Bronchial epithelial cell (primary cell): ENCODE data around the gene RNF157. TPM values are rescaled to one million over a fixed set of nuclear protein-coding genes. Genes with fewer than 3 reads are reported as not detected.
"Not testable (repeated sequence)": the region's sequence is repeated elsewhere in the genome, so short reads cannot be mapped to it uniquely, and the experiment has no call there.

ENCODE experiments used
- DNase-seq: peaks from one replicate; pipeline ENCODE4 v3.0.0-alpha.2; 2010; ENCODE audit warnings: low read depth
- FAIRE-seq: peaks from 2 replicates; lab custom pipeline; 2011; peaks lifted over from hg19 to GRCh38; lab: Jason Lieb, UNC
- H3K27me3 ChIP-seq: 2 replicates; pipeline ENCODE4 v1.5.1; 2011; ENCODE audit warnings: low read length; ENCODE audit not compliant: control insufficient read depth, insufficient read depth
- H3K36me3 ChIP-seq: 2 replicates; pipeline ENCODE4 v1.5.1; 2011; ENCODE audit warnings: low read length; ENCODE audit not compliant: control insufficient read depth, insufficient read depth
- H3K4me3 ChIP-seq: 2 replicates; pipeline ENCODE4 v1.5.1; 2011; ENCODE audit warnings: mild to moderate bottlenecking, low read depth, low read length, control low read depth
- total RNA-seq: library from RNA; depleted of rRNA; stranded (reverse); fragments of >200 nt; gene quantifications from 2 replicates; pipeline ENCODE4 v1.2.1, GENCODE V29; 2014
- TF ChIP-seq, protein P1 (sequence below): IDR thresholded peaks from 2 replicates; pipeline ENCODE4 v1.5.1; 2011; ENCODE audit warnings: mild to moderate bottlenecking, moderate library complexity, low read length, control low read depth, inconsistent platforms; ENCODE audit not compliant: insufficient read depth, severe bottlenecking

Gene RNF157
- total RNA-seq, 1 donor from 2014 or later, result not detected

DNA sequence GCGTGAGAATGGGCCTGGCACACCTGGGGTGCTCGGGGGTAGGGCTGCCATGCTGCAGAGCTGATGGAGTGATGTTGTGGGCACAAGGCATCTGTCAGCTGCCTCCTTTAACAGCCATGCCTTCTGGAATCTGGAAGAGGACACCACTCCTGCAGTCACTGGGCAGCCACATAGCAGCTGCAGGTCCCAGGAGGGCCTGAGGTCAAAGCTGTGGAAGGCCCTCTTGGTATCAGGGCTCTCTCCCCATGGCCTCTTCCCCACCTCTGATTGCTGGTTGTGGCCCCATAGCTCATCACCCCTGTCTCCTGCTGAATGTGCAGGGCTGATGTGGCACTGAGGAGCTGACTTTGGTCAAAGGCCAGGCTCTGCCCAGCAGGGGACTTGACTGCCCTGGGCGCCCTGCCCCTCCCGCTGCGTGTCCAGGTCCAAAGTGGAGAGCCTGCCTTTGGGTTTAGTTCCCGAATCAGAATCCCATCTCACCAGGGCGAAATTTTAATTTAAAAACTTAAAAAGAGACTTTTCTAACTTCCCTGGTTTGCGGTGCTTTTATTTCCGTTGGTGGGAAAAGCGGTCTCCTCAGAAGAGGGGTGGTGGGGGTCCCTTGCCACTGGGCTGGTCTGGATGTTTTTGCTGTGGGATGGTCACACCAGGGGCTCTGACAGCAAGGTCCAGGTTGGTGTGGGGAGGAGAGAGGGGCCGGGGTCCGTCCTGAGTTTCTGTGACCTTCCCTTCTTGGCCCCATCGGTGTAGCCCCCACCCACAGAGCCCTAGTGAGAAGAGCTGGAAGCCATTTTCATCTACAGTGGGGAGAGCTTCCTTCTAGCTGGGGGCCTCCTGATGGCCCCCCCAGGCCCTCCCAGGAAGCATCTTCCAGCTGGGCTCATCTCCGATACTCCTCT, 30.7 kb upstream of the RNF157 start:
- no peak overlapping the region for H3K4me3 ChIP-seq
- FAIRE-seq (no peak), DNase-seq (no peak)
- peaks cover 3% of the 10 kb centered on the region for H3K36me3 ChIP-seq
- TF ChIP-seq, protein P1, sequence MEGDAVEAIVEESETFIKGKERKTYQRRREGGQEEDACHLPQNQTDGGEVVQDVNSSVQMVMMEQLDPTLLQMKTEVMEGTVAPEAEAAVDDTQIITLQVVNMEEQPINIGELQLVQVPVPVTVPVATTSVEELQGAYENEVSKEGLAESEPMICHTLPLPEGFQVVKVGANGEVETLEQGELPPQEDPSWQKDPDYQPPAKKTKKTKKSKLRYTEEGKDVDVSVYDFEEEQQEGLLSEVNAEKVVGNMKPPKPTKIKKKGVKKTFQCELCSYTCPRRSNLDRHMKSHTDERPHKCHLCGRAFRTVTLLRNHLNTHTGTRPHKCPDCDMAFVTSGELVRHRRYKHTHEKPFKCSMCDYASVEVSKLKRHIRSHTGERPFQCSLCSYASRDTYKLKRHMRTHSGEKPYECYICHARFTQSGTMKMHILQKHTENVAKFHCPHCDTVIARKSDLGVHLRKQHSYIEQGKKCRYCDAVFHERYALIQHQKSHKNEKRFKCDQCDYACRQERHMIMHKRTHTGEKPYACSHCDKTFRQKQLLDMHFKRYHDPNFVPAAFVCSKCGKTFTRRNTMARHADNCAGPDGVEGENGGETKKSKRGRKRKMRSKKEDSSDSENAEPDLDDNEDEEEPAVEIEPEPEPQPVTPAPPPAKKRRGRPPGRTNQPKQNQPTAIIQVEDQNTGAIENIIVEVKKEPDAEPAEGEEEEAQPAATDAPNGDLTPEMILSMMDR, result no peak
- no peaks in the 10 kb centered on the region for H3K27me3 ChIP-seq

DNA sequence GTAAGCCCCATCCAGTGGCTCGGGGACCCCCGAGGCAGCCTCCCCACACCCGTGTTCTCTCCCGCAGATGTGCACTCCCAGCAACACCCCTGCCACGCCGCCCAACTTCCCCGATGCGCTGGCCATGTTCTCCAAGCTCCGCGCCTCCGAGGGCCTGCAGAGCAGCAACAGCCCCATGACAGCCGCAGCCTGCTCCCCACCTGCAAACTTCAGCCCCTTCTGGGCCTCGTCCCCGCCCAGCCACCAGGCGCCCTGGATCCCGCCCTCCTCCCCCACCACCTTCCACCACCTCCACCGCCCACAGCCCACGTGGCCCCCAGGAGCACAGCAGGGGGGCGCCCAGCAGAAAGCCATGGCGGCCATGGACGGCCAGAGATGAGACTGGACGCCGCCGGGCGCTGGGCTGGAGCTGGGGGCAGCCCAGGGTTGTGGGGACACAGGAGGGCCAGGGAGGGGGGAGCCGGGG, 29.9 kb upstream of the RNF157 start:
- TF ChIP-seq, protein P1, result no peak
- FAIRE-seq, result no peak
- Histone ChIP-seq H3K36me3 (peaks cover 3% of the 10 kb centered on the region), H3K4me3 (no peak overlapping the region), H3K27me3 (no peaks in the 10 kb centered on the region)
- DNase-seq, result no peak

DNA sequence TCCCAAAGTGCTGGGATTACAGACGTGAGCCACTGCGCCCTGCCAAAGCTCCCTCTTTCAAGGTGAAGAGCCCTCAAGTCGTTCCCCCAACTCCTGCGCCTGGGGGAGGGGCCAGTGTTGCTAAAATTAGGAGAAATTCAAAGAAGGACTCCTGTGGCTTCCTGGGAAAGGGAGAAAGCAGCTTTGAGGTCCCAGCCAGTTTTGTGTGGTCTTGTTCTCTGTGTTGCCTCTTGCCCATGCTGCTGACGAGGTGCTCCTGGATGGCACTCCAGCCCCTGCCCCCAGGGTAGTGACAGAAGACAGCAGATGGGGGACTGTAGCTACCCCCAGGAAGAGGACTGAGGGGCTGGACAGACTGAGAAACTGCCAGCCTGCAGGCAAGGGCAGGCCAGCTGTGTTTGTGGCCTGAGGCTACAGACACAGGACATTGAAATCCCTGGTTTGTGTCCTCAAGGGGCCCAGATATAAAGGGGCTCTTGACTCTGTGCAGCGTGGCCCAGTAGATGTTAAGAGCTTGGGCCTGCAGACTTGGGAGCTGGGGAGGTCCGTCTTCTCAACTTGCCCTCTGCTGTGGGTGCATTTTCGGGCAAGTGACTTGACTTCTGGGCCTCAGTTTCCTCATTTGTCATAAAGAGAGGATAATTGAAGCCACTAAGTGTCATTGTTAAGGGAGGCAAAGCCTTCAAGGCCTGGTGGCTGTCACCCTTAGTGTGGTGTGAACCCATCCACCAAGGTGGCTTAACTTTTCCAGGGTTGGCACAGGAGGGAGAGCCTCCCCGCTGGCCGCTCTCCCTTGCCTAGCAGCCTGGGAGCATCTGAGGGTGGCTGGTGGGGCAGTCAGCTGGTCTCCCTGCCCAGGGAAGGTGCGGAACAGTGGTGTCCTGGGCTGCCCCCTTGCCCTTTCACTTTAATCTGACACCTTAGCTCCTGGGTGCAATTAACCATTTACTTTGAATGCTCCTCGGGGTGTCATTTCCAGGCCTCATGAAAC, 29.0 kb upstream of the RNF157 start:
- Histone ChIP-seq H3K27me3 (no peaks in the 10 kb centered on the region), H3K36me3 (peaks cover 3% of the 10 kb centered on the region), H3K4me3 (no peak overlapping the region)
- DNase-seq, result no peak
- no peak for FAIRE-seq
- TF ChIP-seq, protein P1, result no peak

DNA sequence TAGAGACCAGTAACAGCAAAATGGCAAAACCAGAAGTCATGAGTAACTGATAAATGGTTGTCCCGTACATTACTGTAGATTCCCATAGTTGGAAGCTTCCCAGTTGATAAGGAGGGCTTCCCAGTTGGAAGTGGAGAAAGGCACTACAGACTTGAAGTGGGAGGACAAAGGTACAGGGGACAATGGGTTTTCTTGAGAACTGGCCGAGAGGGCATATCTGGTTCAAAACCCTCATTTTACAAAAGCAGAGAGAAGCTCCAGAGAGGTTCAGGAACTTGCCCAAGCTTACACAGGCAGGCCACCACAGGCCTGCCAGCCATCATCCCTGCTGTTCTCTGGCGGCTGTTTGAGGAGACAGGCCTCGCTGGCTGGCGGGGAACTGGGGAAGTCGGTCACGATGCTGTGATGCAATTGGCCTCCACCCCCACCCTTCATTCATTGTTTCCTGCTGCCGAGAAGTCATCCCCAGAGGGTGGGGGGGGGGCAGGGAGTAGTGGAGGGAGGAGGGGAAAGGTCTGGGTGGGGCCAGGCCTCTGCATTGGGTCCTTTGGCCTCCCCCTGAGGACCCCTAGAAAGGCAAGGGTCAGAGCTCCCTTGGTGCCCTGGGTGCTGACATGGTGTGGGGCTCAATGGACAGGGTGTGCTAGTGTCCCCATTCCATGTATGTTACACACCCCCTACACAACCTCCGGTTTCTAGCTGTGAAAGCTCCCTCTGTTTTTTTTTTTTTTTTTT, 27.9 kb upstream of the RNF157 start:
- Histone ChIP-seq H3K36me3 (peaks cover 3% of the 10 kb centered on the region), H3K4me3 (no peak overlapping the region), H3K27me3 (no peaks in the 10 kb centered on the region)
- TF ChIP-seq, protein P1, result no peak
- no peak for FAIRE-seq
- peak; percentile 93 for DNase-seq

DNA sequence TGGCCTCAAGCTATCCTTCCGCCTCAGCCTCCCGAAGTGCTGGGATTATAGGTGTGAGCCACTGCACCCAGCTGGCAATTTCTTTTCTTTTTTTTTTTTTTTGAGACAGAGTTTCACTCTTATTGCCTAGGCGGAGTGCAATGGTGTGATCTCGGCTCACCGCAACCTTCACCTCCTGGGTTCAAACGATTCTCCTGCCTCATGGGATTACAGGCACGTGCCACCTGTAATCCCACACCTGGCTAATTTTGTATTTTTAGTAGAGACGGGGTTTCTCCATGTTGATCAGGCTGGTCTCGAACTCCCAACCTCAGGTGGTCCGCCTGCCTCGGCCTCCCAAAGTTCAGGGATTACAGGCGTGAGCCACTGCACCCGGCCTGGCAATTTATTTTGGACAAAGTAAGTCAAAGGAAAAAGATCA, 27.3 kb upstream of the RNF157 start:
- not testable (repeated sequence) for H3K27me3 ChIP-seq, H3K36me3 ChIP-seq, DNase-seq, FAIRE-seq, H3K4me3 ChIP-seq
